GM18868 (cell line): ENCODE data around the gene DDRGK1.
"Not testable (repeated sequence)": the region's sequence is repeated elsewhere in the genome, so short reads cannot be mapped to it uniquely, and the experiment has no call there.

Experiments used
- ATAC-seq: cut with Tn5 transposase; IDR thresholded peaks from one replicate; pipeline ENCODE4 v1.9.1; 2021; ENCODE audit warnings: mild to moderate bottlenecking, moderate library complexity; ENCODE audit not compliant: unreplicated experiment

DDRGK1 gene

DNA sequence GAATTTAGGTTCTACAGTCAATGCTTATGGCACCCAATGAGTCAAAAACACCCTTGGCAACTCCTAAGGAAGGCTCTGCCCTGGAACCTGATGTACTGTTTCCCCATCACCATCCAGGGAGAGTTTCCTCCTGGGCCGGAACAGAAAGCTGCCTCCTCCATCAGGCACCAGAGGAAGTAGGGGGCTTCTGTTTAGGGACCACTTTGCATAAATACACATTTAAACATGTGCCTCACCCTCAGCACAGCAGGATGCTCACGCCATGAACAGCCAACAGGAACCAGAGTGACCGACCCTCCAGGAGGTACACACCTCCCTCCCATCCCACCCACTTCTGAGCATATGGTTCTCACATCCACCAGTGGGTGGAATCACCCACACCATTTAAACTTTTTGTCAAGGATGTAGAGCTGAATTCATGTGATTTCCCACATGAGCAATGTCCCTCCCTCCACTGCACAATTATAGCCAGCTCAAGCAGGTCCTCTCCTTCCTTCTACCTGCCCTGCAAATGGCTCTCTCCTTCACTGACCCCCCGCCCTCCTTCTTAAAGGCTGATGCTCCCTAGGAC lies 14.8 kb downstream of the DDRGK1 start:
- ATAC-seq, result no peak

- no peak for ATAC-seq
Measured at GRCh38 chr20:3188823-3189413, 15.6 kb downstream of the DDRGK1 start.

DNA sequence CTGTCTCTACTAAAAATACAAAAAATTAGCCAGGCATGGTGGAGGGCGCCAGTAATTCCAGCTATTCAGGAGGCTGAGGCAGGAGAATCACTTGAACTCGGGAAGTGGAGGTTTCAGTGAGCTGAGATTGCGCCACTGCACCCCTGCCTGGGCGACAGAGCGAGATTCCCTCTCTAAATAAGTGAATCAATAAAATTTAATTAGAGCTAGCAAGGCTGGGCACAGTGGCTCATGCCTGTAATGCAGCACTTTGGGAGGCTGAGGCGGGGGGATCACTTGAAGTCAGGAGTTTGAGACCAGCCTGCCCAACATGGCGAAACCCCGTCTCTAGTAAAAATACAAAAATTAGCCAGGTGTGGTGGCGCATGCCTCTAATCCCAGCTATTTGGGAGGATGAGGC lies 16.6 kb downstream of the DDRGK1 start:
- not testable (repeated sequence) for ATAC-seq

GRCh38 chr20:3183896-3184612 lies 20.4 kb downstream of the DDRGK1 start:
- ATAC-seq, result no peak

DNA sequence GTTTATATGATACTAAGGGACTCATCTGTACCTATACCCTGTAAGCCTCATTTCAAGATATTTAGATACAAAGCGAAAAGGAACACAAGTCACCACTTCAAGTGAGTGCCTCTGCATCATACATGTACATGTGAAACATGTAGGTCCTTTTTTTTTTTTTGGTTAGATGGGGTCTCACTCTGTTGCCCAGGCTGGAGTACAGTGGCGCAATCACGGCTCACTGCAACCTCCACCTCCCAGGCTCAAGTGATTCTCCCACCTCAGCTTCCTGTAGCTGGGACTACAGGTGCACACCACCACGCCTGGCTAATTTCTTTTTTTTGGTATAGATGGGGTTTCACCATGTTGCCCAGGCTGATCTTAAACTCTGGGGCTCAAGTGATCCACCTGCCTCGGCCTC lies 22.1 kb downstream of the DDRGK1 start:
- ATAC-seq, result not testable (repeated sequence)

DNA sequence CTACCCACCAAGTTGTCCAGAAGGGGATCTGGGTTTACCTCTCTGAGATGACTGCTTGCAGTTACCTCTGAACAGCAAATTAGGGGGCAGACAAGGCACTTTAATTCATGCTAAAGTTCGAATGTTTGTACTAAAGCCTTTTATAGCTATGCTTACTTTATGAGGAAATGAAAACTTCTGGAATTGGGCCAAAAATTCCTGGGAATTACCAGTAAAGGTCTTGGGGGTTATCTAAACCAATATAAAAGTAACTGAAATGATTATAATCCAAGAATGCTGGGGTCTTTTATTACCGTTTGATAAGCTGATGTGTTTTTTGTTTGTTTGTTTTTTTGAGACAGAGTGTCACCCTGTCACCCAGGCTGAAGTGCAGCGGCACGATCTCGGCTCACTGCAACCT lies 23.2 kb downstream of the DDRGK1 start:
- no peak for ATAC-seq

GRCh38 chr20:3180319-3180718 lies 24.2 kb downstream of the DDRGK1 start:
- ATAC-seq, result no peak

DNA sequence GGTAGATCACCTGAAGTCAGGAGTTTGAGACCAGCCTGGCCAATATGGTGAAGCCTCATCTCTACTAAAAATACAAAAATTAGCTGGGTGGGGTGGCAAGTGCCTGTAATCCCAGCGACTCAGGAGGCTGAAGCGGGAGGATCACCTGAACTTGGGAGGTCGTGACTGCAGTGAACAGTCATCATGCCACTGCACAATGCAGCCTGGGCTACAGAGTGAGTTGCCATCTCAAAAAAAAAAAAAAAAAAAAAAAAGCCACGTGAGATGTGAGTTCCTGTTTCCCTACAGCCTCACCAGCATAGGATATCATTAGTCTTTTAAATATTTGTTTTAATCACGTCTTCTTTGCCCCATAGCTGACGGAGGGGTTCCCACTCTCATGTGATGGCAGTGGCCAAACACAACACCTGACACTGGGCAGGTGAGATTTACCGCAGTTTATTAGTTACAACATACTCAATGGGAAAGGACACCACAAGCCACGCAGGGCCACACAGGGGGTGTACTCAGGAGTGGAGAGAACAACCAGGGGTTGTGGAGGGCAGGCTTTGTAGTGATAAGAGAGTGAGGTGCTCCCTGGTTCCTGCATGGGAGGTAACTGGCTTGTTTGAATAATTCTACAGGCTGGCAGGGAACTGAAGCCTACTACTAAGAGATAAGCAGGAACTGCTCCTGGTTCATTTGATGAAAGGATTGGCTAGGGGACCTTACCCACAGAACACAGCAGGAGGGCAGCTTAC lies 26.6 kb downstream of the DDRGK1 start:
- ATAC-seq, result no peak

DNA sequence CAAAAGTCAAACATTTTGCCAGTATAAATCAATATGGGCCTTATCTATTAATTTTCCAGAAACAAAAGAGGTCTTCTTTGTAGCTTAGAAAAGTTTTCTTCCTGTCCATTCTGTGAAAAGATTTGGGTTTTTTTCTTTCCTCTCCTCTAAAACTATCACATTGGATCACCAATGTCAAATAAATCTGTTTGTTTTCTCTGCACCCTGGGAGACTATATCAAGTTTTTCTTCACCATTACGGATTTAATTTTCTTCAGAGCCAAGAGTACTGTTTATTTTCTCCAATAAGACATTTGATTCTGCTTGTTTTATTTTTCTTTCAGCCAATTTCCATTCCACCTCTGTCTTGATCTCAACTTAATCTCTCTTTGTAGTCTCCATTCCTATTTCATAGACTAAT lies 29.2 kb downstream of the DDRGK1 start:
- no peak for ATAC-seq

DNA sequence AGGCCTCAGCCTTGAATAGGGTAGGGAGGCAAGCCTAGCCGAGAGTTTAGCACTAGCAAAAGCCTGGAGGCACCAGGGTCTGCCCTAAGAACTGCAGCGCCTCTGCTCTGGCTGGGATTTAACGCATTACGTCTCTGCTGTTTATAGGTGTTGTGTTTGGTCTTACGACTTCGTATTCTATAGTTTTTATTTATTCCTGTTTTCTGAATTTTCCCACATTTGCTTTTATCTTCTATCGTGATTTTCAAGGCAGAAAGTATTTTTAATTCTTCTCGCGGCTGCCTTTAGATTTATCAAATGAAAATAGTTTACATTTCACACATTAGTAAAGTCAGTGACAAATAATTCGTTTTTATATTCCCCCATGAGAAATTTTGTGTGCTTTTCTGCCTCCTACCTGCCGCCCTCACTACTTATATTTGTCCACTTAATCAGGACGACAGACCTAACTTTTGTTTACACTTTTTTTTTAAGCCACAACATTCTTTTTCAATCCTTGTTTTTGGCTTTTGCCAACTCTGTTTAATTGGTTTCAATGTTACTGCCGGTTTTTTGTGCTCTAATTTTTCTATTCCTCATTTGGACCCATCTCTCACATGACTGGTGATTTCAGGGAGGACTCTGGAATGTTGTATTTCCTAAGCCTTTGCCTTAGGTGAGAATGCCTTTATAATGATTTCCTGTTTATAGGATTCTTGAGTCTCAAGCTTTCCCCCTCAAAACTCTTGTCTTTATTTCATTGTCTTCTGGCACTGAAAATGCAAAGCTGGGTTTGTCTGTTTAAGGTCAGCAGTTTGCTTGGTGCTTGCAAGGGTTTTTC lies 29.8 kb downstream of the DDRGK1 start:
- ATAC-seq, result no peak

- no peak for ATAC-seq
Measured at GRCh38 chr20:3173610-3174441, 30.7 kb downstream of the DDRGK1 start.

DNA sequence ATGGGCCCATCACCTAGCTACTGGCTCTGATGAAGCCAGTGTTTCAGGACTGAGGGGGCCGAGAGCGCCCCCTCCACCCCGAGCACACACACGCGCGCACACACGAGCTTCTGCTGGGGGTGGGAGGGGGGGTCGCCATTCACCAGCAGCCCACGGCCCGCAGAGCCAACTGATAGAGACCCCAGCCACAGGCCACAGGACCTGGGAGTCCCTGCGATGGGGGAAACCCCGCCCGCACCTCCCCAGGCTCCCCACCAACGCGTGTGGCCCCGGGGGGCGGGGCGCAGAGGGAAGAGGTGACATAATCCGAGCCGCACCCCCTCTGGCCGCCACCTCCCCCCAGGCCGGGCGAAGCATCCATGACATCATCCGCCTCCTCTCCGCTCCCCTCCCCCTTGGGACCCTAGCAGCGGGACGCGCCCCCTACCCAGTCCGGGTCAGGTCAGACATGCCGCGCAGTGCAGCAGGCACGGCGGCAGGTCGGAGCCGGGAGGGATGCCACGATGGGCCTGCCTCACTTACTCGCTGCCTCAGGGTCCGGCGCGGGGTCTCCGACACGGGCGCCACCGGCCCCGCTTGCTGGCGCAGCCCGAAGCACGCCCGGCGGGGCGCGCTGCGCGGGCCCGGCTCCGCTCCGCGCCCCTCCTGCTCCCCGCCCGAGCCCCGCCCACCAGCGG lies 31.4 kb downstream of the DDRGK1 start, which contains the start of gene LZTS3:
LZTS3 (minus strand) TSS at position 617 of the 677 bp plus-strand sequence. CDS start 6,386 bp downstream, outside the sequence.
- peak; percentile 88 for ATAC-seq

DNA sequence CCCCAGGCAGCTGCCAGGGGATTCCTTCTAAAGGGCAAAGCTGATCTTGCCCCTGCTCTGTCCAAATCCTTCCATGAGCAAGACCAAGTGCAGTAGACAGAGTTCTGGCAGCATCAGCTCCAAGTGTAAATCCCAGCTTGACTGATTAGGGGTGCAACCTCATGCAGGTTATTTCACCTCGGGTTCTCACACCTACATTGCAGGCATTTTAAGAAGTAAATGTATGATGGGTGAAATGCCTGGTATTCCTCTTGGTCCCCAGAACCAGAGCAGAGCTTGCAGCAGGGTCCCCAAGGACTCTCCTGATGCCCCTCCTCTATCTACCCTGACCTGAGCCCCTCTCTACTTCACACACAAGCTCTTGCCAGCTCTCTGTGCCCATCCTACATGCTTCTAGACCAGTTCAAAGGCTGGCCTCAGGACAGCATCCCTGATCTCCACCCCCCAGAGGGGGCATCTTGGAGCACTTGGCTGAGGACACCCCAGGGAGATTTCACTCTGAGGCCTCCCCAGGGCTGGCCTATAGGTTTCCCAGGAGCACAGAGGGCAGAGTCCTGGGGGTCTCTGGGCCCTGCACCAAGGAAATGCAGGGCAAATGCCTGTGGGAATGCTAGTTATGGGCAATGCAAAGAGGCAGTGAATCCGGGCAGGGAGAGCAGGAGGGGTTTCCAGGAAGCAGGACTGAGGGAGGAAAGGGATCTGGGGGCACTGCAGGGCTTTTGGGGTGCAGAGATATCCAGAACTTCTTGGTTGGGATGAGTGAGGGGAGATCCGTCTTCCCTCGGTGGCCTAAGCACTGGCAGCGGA lies 32.2 kb downstream of the DDRGK1 start:
- no peak for ATAC-seq

- no peak for ATAC-seq
Measured at GRCh38 chr20:3171391-3172125, 32.9 kb downstream of the DDRGK1 start.

DNA sequence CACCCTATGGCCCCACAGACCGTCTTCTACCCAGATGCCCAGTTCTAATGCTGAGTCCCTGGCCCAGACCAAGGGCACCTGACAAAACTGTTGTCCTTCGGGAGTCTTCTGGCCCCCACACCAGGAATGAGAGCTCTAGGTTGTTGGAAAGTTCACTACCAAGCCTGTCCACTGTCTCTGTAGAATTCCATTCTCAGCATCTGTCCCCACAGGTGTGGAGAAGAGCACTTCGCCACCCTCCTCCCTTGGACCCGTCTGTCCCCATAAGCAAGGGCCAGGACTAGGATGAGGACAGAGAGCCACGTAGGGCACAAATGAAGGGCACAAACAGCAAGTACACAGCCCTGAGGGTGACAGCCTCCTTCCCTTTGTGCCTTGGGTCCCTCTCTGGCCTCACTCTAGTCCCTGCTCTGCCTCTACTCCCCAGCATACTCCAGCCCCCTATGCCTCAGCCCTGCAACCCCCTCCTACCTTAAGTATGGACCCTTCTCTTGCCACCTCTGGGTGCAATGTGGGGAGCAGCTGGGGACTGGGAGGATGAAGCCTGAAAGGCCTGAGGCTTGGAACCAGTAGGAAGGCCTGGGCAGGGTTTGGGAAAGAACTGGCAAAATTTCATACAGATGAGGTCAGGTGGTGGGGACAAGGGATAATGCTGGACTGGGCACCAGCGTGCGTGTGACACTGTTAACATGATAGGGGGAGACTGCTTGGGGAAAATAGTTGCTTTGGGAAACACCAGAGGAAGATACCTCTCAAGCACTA lies 35.5 kb downstream of the DDRGK1 start:
- no peak for ATAC-seq

- no peak for ATAC-seq
Measured at GRCh38 chr20:3168079-3168828, 36.2 kb downstream of the DDRGK1 start.
